GM12875 (cell line): Measurements from ENCODE around the gene SH3PXD2A.
A peak's percentile ranks its signal among the peaks of the same experiment; 100 is the strongest.

Experiments used
- H3K4me3 ChIP-seq: one replicate; pipeline ENCODE4 v1.5.1; 2011; ENCODE audit warnings: low read depth, low read length, control low read depth
- TF ChIP-seq, protein P1 (sequence below): IDR thresholded peaks from 2 replicates; pipeline ENCODE4 v1.5.1; 2011; ENCODE audit warnings: low read depth, mild to moderate bottlenecking, control low read depth, inconsistent platforms, low read length, moderate library complexity, borderline replicate concordance; ENCODE audit not compliant: insufficient read depth

Gene SH3PXD2A

DNA sequence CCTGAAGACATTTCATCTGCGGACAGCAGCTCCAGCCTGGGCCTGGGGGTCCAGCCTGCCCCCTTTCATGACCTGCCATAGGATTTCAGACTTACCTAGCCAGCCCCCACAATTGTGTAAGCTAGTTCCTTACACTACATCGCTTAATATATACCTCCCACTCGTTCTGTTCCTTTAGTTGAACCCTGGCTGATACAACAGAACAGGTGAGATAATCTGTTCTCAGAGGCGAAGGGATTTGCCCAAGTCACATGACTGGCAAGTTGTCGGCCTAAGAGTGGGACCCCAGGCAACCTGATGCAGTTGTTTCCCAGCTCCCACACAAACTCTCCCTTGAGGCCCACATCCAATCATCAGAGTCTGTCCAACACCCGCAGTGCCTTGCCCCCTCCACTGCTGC lies 168.2 kb downstream of the SH3PXD2A start:
- no peak overlapping the region for H3K4me3 ChIP-seq
- TF ChIP-seq, protein P1, sequence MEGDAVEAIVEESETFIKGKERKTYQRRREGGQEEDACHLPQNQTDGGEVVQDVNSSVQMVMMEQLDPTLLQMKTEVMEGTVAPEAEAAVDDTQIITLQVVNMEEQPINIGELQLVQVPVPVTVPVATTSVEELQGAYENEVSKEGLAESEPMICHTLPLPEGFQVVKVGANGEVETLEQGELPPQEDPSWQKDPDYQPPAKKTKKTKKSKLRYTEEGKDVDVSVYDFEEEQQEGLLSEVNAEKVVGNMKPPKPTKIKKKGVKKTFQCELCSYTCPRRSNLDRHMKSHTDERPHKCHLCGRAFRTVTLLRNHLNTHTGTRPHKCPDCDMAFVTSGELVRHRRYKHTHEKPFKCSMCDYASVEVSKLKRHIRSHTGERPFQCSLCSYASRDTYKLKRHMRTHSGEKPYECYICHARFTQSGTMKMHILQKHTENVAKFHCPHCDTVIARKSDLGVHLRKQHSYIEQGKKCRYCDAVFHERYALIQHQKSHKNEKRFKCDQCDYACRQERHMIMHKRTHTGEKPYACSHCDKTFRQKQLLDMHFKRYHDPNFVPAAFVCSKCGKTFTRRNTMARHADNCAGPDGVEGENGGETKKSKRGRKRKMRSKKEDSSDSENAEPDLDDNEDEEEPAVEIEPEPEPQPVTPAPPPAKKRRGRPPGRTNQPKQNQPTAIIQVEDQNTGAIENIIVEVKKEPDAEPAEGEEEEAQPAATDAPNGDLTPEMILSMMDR, result no peak

DNA sequence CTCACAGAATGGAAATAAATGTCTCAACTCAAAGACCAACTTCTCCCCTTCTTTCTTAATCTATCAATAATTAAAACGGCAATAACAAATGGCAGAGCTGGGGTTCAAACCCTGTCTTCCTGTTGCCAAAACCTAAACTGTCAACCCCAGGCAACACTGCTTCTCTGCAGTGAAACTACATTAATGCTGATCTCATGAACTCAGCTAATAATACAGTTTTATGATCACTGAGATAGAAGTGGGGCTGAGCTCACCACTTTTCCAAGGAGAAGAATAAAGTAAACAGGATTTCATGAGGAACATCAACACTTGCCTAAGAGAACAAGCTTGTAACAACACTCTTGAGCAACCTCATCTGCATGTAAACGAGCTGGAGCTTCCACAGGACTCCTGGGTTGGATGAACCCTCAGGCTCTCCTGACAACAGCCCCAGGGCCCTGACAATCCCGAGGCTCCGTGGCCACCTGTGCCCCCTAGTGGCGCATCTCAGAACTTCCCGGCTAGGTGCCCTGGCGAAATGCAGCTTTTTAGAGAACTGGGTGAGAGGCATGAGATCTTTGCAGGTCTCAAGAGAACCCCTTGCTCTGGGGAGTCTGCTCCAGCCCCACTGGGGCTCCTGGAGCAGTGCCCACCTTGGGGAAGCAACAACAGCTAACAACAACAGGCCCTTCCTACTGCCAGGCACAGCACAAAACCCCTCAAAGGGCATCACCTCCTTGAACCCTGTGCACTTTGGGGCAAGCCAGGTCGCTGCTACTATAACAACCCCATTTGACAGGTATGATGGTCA lies 169.3 kb downstream of the SH3PXD2A start:
- TF ChIP-seq, protein P1, result peak; percentile 94
- no peak overlapping the region for H3K4me3 ChIP-seq

GRCh38 chr10:103683851-103684250 lies 171.5 kb downstream of the SH3PXD2A start:
- TF ChIP-seq, protein P1, result no peak
- H3K4me3 ChIP-seq, result no peak overlapping the region

GRCh38 chr10:103682631-103683030 lies 172.7 kb downstream of the SH3PXD2A start:
- no peak overlapping the region for H3K4me3 ChIP-seq
- TF ChIP-seq, protein P1, result no peak

DNA sequence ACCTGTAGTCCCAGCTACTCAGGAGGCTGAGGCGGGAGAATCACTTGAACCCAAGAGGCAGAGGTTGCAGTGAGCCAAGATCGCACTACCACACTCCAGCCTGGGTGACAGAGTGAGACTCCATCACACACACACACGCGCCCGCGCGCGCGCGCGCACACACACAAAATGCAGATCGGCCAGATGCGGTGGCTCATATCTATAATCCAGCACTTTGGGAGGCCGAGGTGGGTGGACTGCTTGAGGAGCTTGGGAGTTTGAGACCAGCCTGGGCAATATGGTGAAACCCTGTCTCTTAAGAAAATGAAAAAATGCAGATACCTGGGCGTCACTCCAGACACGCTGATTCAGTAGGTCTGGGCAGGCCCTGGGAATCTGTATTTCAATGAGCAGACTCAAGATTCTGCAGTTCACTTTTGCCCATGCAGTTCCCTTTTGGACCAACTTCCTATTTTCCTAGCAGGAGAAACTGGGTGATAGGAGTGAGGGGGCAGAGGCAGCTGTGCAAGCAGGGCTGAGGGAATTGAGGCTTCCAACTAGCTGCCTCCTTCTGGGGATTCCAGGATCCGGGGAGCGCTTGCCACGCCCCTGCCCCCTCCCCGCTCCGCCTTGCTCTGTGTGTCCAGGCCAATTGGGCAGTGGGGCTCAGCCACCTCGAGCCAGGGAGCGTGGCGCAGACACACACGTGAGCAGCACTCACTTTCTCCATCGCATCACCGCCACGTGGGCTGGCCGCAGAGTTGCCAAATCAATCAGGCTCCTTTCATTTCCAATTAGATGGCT lies 173.6 kb downstream of the SH3PXD2A start:
- TF ChIP-seq, protein P1, result no peak
- H3K4me3 ChIP-seq, result no peak overlapping the region

GRCh38 chr10:103680869-103681236 lies 174.5 kb downstream of the SH3PXD2A start:
- TF ChIP-seq, protein P1, result no peak
- no peak overlapping the region for H3K4me3 ChIP-seq

DNA sequence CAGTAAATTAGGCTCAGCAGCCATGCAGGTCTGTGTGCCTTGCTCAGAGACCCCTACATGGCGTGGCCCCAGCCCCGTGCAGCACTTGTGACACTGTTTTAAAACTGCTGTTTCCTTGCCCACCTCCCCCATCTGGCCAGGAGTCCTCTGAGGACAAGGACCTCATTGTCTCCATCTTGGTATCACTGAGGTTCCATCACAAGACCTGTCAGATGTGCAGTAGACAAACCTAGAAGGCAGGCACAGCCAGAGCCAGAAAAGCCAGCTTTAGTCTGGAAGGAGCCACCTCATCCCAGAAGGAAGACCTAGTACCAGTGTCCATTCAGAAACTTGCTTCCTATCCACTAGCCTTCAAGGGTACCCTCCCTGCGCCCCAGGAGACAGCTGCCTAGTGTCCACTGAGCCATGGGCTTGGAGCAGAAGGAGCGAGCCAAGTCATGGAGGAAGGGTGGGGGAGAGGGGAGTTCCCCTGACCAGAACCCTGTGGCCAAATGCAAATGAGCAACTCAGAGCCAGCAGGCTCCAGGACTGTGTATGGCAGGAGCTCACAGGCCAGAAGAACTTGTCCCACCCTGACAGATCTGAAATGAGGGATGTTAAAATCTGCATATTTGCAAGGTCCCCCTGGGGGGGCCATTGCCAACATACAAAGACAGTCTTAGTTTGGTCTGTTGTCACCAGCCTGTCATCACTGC lies 176.1 kb downstream of the SH3PXD2A start:
- no peak overlapping the region for H3K4me3 ChIP-seq
- TF ChIP-seq, protein P1, result no peak
